SW480 (cell line): Measurements from ENCODE around the gene HOXD13.

Experiments used
- DNase-seq: peaks from one replicate; pipeline ENCODE4 v3.0.0-alpha.2; 2016; ENCODE audit warnings: low spot score

HOXD13 gene

DNA sequence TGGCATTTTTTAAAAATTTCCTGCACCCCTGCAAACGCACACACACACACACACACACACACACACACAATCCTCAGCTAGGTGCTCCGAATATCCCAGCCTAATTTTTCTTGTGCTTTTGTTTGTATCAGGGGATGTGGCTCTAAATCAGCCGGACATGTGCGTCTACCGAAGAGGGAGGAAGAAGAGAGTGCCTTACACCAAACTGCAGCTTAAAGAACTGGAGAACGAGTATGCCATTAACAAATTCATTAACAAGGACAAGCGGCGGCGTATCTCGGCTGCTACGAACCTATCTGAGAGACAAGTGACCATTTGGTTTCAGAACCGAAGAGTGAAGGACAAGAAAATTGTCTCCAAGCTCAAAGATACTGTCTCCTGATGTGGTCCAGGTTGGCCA, 1.8 kb downstream of the HOXD13 start:
- DNase-seq, result no peak

DNA sequence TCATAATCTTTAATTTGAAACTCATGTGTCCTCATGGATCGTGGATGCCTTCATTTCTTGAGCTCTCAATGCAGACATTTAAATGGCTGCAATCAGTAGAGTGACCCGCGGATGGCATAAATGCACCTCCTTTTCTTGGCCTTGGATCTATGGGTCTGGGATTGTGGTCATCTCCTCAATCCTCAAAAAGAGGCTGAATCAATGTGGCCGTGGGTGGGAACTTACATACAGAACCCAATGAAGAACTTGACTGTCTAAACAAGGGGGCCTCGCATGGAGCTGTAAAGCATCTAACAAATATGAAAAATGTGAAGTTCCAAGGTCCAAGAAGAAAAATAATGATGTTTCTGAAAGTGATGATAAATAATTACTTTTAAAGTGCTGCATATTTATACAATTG, 2.9 kb downstream of the HOXD13 start:
- no peak for DNase-seq

DNA sequence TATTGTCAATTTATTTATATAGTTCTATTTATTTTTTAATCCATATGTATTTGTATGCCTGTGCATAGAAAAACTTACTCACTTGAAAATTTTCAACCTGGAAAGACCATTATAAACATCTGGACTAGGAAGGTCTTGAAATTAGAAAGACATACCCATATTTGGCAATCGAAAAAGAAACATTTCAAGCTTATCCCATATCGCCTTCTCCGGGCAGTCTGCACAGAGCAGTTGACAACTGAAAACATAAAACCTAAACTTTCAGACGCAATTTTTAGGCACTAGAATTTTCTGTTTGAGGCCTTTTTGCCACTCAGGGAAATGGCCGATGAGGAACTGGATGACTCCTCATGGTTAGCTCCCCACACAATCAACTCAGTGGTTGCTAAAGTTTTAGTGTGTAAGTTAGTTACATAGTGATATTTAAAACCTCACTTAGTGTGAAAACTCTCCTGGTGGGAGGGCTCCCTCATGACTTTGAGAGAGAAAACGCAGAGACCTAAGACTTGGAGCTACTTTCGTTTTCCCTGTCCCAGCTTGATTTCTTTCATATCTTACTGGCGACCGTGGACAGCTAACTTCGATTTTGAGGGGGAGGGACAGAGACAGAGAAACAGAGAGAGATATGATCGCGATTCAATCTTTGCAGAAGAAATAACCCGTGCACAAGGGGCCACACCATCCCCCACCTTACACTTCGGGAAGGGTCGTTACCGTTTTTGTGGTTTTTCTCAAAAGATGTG, 3.9 kb downstream of the HOXD13 start:
- no peak for DNase-seq

DNA sequence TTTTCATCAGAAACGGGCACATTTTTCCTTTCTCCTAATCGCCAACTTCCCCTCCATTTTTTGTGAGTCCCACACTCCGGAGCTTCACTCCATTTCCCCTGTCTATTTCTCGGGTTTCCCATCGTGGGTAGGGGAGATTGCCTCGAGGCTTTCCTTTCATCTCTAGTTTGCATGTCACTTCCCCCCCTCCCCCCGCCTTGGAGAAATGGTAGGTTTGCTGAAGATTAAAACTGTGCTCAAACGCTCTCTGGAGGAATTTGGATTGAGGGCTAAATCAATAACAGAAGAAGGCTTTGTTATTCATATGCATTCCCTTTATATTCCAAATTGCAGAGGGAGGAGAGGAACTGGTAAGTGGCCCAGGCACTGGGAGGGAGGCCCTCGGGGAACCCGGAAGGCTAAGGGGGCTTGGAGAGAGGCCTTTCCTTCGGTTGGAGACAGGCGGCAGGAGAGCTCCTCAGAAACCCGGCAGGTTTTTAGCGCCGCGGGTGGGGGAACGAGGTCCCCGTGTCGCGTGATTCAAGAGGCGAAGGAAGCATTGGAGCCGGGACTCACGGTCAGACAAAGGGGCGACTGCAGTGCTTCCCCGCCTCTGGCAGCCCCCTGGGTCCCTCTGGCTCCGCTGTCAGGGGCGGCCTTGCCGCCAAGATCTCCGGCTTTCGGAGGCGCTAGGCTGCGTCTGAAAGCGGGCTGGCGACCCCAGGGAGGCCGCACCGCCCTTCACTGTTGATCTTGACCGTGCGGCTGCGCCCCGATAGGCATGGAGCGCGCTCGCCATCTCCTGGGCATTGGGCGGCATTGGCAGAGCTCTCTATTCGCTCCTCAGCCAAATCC, 4.7 kb downstream of the HOXD13 start:
- DNase-seq, result peak; percentile 84

DNA sequence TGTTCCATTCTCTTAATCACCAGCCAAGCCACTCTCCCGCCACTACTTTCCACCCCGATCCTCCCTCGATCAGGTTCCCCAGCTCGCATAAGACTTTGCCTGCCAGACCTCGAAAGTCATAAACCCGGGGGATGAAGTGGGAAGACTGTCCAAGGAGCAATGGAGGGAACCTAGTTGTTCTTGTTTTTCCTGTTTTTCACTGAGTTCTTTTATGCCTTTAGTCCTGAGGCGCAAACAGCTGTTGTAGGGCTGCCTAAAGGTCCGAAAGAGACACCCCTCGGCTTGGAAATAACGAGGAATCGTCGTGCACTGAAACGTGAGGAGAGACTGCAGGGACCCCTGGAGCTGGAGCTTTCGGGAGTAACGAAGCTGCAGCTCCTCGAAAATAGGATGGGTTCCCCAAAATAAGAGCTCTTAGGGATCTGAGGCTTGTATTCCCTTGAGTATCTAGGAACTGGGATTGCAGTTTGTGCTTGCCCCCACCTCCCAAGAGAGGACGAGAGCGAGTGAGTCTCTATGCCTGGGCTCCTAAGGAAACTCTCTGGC, 5.4 kb downstream of the HOXD13 start:
- no peak for DNase-seq

DNA sequence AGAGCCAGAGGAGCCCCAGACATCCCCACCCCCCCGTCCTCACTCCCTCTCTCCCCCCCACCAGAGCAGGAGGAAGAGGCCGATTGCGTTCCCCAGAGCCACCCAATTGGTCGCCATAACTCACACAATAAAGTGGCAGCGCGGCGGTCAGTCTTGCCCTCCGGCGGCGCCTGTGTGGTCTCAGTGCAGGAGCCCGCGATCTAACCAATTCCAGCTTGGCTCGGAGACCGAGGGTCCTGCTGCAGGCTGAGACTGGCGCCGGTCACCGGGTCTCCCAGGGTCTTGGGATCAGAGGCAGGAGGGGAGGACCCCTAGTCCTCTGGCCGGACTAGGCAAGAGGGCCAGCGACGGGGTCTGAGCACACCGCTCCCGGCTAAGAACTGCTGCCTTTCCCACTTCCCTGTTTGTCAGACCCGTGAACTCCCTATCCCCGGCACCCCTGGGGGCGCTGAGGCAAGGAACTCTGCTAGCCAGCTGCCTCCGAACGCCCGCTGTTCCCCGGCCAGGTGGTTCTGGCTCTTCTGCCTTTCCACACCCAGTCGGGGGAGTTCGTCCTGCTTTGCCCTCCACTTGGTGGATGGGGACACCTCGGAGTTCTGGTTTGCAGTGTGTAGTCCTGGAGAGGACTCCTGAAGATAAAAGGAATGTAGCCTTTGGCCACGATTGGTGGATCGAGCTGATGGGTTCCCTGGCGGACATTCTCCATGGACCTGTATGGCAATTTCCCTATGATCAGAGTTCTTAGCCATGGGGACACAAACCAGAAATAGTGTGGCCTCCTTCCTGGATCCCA, 6.0 kb downstream of the HOXD13 start:
- DNase-seq, result no peak

DNA sequence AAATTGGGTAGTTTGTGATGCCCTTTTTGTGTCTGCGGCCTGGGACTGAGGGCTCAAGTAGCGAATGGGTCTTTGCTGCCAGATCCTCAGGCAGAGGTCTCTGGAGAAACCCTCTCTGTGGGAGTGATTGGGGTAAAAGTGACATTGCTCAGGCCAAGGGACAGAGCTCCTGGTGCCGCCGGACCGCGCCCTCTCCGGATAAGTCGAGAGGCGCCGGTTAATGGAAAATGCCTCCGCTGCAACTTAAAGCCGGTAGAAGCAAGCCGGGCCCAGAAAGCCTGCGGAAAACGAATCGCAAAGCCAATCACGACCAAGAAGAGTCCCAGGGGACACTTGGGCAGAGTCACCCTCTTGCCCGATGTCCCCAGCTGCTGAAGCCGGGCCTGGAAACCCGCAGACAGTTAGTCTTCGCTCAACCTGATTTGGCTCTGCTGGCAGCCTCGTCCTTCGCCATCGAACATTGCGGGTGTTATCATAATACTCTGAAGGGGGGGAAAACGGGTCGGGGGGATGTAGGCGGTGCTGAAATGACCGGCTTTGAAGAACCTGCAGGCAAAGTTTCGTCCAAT, 6.7 kb downstream of the HOXD13 start:
- DNase-seq, result no peak

DNA sequence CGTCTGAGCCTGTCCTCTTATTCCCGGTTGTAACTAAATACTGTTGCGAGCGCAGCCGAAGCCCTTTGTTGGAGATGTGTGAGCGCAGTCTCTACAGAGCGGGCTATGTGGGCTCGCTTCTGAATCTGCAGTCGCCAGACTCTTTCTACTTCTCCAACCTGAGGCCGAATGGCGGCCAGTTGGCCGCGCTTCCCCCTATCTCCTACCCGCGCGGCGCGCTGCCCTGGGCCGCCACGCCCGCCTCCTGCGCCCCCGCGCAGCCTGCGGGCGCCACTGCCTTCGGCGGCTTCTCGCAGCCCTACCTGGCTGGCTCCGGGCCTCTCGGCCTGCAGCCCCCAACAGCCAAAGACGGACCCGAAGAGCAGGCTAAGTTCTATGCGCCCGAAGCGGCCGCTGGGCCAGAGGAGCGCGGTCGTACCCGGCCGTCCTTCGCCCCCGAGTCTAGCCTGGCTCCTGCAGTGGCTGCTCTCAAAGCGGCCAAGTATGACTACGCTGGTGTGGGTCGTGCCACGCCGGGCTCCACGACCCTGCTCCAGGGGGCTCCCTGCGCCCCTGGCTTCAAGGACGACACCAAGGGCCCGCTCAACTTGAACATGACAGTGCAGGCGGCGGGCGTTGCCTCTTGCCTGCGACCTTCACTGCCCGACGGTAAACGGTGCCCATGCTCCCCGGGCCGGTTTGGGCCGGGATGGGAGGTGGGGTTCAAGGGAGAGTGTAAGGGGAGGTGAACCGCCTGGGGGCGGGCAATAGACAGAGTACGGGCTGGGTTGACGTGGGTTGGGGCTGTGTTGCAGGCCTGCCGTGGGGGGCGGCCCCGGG, 7.4 kb downstream of the HOXD13 start, which contains the start of gene HOXD12:
HOXD12 (plus strand) TSS at position 68 of the 819 bp plus-strand sequence; CDS start at position 75, 7 bp downstream.
- DNase-seq, result no peak

DNA sequence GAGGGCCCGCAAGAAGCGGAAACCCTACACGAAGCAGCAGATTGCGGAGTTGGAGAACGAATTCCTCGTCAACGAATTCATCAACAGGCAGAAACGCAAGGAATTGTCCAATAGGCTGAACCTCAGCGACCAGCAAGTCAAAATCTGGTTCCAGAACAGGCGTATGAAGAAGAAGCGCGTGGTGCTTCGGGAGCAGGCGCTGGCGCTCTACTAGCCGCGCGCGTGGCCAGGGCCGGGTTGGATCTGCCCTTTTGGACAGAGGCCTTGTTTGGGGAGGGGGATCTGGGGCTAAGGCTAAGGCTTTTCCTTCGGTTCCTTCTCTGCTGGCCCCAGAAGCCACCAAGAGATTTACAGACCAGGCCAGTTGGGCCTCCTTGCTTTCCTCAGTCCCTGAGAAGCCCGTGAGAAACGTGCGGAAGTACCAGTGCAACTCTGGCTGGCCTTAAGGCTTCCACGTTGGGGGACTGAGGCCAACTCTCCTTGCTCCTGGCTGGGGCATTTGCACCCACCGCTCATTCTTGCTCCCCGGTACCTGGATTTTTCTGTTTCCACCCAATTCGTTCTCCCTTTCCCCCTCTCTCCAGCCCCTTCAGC, 8.1 kb downstream of the HOXD13 start:
- no peak for DNase-seq

DNA sequence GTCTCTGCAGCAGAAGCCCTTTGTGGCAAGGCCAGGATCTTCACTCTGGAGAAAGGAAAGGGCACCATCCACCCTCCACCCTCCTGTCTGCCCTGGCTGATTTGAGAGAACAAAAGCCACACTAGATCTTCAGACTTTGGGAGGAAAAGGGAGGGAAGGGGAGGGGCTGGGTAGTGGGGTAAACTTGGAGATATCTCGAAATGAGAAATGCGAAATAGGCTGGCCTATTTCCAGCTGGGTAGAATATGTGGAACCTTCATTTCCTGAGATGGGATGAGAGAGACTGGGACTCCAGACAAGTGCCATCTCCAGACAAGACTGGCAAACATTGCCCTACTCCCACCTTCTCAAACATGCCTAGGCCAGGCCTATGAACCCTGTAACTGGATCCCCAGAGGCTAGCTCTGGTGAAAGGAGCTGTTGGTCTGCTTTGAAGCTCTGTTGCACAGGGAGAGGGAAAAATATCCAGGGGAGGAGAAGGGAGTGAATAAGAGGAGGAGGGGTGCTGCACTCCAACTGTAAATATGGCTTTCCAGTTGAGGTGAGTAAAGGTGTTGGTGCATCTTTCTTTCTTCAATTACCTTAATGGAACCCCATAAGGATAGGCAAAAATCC, 8.8 kb downstream of the HOXD13 start:
- no peak for DNase-seq

DNA sequence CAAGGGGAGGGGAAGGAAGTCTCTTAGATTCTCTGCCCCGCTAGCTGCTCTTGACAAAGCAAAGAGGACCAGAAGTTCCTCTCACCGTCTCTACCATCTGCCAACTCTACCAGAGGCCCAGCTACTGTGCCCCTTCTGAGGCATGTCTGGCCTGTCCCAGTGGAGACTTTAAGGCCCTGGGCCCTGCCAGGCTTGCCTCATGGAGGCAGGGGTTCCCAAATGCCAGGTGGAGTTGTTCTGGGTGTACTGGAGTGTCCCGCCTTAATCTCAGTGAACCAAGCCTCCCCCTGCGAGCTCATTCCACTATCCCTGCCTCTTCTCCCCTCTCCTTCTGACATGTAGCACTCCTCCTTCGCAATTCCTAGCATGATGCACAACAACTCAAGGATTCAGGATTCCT, 9.3 kb downstream of the HOXD13 start:
- DNase-seq, result no peak

DNA sequence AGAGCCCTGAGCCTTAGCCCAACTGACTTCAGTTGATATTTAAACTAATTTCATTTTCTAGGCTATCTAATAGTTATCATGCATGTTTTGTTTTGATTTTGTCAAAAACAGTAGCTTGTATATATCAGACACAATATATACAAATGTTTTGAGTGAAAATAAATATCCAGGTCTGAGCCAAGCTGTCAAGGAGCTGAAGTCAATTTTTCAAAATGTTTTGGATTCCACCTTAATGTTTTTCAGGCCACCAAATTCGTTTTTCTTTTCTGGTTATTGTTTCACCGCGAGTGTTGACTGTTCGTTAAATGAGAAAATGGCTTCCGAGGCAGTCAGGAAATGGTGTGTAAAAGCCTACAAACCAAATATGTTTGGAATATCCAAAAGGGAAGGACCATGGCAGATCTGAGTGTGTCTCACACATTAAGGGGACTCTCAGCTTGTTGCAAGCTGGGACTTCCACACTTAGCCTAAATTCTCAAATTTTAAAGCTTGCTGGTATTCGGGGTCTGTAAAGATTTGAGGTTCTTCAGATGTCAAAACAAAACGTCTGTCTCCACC, 9.9 kb downstream of the HOXD13 start:
- DNase-seq, result no peak

DNA sequence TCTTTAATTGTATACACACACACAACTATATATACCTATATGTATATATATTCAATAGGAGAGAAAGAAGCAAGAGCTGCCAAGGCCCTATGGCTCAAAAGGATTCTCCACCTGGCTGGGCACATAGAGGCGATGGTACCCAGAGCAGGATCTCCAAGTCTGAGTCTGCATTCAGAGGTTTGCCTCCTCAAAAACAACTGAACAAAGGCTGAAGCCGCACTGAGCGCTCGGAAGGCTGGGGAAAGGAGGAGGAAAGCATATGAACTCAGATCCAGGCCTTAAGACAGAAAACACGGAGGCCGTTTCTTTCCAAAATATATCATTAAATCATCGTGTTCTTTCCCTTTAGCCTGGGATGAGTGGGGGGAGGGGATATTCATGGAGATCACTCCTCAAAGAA, 10.7 kb downstream of the HOXD13 start:
- DNase-seq, result no peak

DNA sequence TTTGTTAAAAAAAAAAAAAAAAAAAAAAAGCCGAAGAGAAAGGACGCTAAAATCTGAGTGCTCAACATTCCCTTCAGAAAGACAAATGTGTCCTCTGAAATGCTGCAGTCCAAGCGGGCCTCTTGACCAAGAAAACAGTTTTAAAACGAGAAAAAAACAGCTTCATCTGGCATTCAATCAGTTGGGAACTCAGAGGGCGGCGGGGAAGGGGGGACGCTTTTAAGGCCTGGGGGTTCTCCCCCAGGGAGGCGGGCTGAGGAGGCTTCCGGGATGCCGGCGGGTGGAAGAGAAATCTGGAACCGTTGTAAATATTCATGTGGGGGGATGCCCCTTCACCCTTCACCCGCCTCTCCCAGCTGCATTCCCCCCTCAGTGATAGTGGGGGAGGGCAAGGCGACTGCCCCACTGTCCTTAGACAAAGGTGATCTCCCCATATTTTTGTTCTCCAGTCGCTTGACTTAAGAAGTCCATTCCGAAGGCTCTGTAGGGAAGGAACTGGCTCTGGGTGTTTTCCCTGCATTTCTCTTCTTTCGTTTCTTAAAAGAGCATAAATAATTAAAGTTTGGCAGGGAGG, 11.3 kb downstream of the HOXD13 start:
- no peak for DNase-seq

DNA sequence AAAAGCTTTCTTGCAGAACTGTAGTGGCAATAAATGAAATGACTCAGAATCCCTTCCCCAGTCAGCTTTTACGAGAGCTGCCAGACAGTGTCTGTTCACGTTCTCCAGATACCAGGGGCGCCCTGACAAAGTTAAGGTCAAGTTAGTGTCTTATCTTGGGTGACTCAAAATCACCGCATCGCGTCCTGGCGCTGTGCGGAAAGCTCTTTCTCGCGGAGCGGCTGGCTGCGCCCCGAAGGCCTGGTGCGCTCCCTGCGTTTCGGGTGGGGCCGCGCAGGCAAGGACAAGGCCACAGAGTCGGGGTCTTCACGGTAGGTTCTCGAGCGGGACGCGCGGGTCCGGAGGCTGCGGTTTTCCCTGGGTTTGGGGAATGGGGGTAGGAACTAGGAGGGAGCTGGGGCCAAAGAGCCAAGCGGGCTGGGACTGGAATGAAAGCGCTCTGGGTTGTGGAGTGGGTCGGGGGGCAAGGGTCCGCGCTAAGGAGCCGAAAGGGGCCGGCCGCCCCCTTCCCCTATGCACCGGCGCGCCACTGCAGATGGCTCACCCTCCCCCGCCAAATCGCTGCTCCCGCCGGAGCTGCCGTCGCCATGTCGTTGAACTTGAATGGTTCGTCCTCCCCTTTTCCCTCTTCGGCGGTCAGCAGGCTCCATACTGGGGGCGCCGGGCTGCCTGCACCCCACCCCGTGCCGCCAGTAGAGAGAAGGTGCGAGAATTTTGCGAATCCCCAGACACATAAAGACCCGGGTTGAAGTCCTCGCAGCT, 12.0 kb downstream of the HOXD13 start:
- peak; percentile 59 for DNase-seq

DNA sequence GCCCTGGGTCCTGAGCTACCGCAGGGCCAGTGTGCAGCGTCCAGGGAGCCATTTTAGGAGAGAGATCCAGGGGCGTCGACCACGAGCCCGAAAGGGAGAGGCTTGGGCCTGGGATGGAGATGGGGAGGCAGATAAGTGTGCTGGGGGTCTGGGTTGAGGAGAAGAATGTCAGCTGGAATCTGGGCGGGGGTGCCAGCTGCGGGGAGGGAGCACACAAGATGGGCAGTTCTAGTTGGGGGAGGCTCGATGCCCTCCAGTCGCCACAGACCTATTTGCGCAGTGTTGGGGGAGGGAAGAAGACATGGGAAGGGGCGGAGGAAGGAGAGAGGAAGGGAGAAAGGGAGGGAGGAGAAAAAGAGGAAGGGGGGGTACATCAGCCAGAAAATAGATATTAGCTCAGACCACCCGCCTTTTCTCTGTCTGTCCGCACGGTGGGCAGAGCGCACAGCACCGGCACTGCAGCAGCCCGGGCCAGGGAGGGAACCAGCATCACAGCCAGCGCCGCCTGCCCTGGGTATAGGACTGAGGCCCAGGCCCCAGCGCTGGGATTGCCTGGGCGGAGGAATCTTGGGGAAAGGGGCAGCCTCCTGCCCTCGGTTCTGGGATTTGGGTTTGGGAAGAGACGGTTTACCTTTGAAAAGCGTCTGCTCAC, 12.7 kb downstream of the HOXD13 start:
- DNase-seq, result no peak

DNA sequence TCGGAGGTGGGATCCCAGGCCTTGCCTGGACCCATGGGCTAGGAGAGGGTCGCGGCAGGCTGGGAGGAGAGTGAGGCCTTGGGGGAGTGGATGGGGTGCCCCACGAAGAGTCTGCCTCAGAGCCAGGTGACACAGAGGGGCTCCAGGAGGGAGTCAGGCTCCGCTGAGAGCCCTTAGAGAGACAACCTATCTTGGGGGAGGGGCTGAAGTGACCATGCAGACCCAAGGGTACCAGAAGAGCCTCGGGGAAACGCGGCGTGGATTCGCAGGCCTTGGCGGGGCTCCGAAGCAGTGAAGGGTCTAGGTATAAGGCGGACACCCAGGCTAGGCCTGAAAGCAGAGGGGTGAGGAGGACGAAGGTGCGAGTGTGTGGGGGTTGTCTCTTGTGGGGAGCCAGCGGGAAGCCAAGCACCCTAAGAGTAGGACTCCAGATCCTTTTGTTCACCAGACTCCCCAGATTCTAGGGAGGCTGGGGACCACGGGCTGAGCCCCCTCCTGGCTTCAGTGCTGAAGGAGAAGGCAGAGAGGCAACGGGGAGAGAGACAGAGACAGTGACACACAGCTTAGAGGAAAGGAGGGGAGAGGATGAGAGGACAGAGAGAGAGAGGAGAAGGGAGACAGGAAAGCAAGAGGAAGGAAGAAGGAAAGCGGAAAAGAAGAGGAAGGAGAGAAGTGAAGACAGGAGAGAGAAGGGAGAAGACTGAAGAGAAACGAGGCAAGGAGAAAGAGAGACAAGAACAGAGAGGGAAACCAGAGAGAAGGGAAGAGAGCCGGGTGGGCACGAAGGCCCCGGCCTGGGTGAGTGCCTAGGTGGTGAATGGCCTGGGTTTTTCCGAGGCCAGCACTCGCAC, 13.4 kb downstream of the HOXD13 start:
- no peak for DNase-seq
